Esophagus (tissue), 2 donors: ENCODE results near the gene FOXD3. TPM values are rescaled to one million over a fixed set of nuclear protein-coding genes. Genes with fewer than 3 reads are reported as not detected.

ENCODE experiments used
- H3K27ac ChIP-seq, 2 donors: one replicate each; pipeline ENCODE4 v1.5.1; 2013; ENCODE audit warnings: low read depth in 2 of 2, mild to moderate bottlenecking in 2 of 2, inconsistent platforms in 1 of 2, low read length in 1 of 2, moderate library complexity in 1 of 2
- H3K27me3 ChIP-seq, 2 donors: one replicate each; pipeline ENCODE4 v1.6.1; 2013; ENCODE audit warnings: low read length in 2 of 2, control low read depth in 1 of 2, mild to moderate bottlenecking in 1 of 2; ENCODE audit not compliant: insufficient read depth in 2 of 2, control insufficient read depth in 1 of 2
- H3K36me3 ChIP-seq, 2 donors: one replicate each; pipeline ENCODE4 v1.6.1; 2013; ENCODE audit warnings: low read length in 1 of 2; ENCODE audit not compliant: control insufficient read depth in 2 of 2, insufficient read depth in 2 of 2
- H3K4me1 ChIP-seq, 2 donors: one replicate each; pipeline ENCODE4 v1.6.1; 2013; ENCODE audit warnings: low read length in 1 of 2; ENCODE audit not compliant: control insufficient read depth in 2 of 2, insufficient read depth in 2 of 2
- H3K4me3 ChIP-seq, 2 donors: one replicate each; pipeline ENCODE4 v1.5.1; 2013; ENCODE audit warnings: low read length in 2 of 2, mild to moderate bottlenecking in 2 of 2, low read depth in 1 of 2, moderate library complexity in 1 of 2
- H3K9me3 ChIP-seq, 2 donors: one replicate each; pipeline ENCODE4 v1.6.1; 2013; ENCODE audit warnings: mild to moderate bottlenecking in 2 of 2, low read depth in 1 of 2, low read length in 1 of 2, moderate library complexity in 1 of 2; ENCODE audit not compliant: control insufficient read depth in 2 of 2, insufficient read depth in 1 of 2
- WGBS, 2 donors: extraction: QIAGEN DNeasy Blood & Tissue Kit; methylation state at CpG; one replicate each; pipeline ENCODE4 v1.1.7; 2013; 5-methylcytosine and 5-hydroxymethylcytosine counted together
- polyA plus RNA-seq, 2 donors: library from polyadenylated mRNA; stranded (reverse); fragments of 200-250 nt; gene quantifications; one replicate each; pipeline ENCODE4 v1.2.3, GENCODE V29; 2013
- donor health status: healthy with polysubstance abuse.
- donor health status: Bipolar disorder and iron deficiency.

The FOXD3 gene
- under 1 TPM; 0.06 to 0.16 TPM for polyA plus RNA-seq

DNA sequence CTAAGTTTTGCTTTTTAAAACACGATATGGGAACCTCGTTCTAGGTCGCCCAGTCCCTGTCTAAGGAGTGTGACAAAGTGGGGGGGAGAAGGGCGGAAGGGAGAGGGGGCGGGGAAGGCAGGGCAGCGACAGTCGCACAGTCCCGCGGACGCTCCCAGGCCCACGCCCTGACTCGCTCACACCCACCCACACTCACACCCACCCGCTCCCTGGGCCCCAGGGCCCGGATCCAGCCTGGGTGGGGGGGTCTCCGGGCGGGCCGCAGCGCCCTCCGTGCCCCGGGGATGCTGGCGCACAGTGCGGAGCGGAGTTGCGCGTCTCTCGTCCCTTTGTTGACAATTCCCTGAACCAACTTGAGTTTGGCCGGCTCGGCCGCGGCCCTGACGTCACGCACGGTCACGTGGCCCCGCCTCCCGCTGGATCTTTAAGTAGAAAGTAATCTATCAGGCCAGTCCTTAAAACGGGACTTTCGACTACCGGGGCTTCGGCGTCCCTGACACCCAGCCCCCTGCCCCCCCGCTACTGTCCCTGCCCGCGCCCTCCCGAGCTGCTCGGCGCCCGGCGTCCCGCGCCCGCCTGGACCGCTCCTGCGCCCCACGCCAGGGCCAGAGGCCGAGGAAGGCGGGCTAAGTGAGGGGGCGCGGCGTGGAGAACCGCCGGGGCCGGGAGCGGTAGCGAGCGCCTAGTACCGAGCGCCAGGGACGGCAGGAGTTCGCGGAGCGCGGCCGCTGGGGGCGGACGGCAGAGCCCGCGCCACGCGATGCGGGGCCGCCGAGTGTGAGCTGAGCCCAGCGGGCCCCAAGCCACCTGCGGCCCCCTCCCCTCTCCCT, at the start of gene FOXD3:
Gene FOXD3, plus strand, starts transcription at position 454 of the 830 bp plus-strand sequence. CDS start 492 bp downstream, outside the sequence.
- Histone ChIP-seq H3K27me3 (peaks cover 0 to 65% of the 10 kb centered on the region in 2 donors), H3K9me3 (peaks cover 2 to 34% of the 10 kb centered on the region in 2 donors), H3K36me3 (no peaks in the 10 kb centered on the region), H3K4me1 (peaks cover 3 to 15% of the 10 kb centered on the region in 2 donors), H3K27ac (no peak within 1 kb of the TSS), H3K4me3 (peak within 1 kb of the TSS; percentile 49 to 57)
- 0 to 2% methylated on average over 63 to 85 of the region's 85 CpGs for WGBS, 2 donors

DNA sequence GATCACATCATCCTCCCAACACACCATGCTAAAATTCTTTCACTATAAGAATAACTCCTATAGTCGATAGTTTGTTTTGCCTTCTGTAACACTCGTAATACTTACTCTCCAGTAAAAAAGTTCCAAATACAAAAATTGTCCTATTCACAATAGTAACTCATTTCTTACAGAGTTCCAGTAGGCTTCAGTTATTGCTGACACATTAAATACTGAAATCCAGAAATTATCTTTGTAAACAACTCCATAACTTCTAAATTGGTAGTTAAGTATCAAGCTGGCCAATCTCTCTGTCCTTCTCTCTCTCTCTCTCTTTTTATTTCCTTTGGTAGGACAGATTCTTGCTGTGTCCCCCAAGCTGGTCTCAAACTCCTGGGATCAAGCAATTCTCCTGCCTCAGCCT, 49.6 kb upstream of the FOXD3 start:
- H3K27ac ChIP-seq = no peak overlapping the region

DNA sequence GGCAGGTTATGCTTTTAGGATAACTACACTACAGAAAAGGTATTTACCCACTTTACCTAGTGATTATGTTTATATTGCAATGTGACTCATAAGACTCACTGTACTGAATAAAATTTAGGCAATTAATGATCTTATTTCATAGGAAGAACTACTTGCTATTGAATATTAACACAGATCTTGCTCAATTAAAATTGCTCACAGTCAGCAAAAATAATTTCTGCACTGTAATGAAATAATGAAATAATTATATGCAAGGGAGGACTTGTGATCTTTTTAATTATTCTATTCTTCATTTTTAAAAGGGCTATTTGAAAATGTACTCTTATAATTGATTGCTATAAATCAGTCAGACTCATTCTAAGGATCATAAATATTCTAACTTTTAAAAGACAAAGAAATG, 48.0 kb upstream of the FOXD3 start:
- H3K4me3 ChIP-seq = no peak overlapping the region

More for the DNA sequence above, 49.6 kb upstream of the FOXD3 start:
- H3K9me3 ChIP-seq = no peaks in the 10 kb centered on the region
- H3K4me1 ChIP-seq = no peaks in the 10 kb centered on the region
- peaks cover 0 to 2% of the 10 kb centered on the region in 2 donors for H3K27me3 ChIP-seq
- H3K36me3 ChIP-seq = no peaks in the 10 kb centered on the region
- WGBS, 2 donors = 88 to 89% methylated on average over 2 of the region's 2 CpGs
- no peak overlapping the region for H3K4me3 ChIP-seq

GRCh38 chr1:63274979-63275378, 47.4 kb upstream of the FOXD3 start:
- 58 to 63% methylated on average over 2 of the region's 2 CpGs for WGBS, 2 donors
- Histone ChIP-seq H3K27me3 (no peaks in the 10 kb centered on the region), H3K9me3 (no peaks in the 10 kb centered on the region), H3K27ac (no peak overlapping the region), H3K4me1 (no peaks in the 10 kb centered on the region), H3K36me3 (no peaks in the 10 kb centered on the region), H3K4me3 (no peak overlapping the region)

More for the DNA sequence above, 48.0 kb upstream of the FOXD3 start:
- Histone ChIP-seq H3K27ac (no peak overlapping the region), H3K9me3 (no peaks in the 10 kb centered on the region), H3K4me1 (no peaks in the 10 kb centered on the region), H3K36me3 (no peaks in the 10 kb centered on the region), H3K27me3 (peaks cover 0 to 2% of the 10 kb centered on the region in 2 donors)

DNA sequence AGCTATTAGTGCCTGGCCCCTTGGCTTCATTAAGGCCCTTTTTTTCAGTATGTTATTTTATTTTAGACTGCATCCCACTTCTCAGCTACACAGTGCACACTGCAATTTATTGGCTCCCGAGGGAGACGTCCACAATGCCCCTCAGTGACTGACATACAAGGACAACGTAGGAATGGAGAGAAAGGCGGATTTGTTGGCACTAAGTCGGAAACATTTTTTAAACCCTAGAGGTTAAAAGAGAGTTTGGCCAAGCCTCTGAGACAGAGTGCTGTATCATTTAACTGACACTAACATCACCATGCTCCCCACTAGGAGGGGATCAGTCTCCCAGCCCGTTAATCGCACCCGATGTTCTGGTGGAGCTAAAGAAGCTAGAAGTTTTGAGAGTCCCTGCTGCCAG, 45.7 kb upstream of the FOXD3 start:
- 52 to 53% methylated on average over 8 of the region's 8 CpGs for WGBS, 2 donors
- H3K36me3 ChIP-seq = no peaks in the 10 kb centered on the region
- H3K4me3 ChIP-seq = no peak overlapping the region
- H3K27me3 ChIP-seq = no peaks in the 10 kb centered on the region
- no peak overlapping the region for H3K27ac ChIP-seq
- no peaks in the 10 kb centered on the region for H3K9me3 ChIP-seq
- no peaks in the 10 kb centered on the region for H3K4me1 ChIP-seq

DNA sequence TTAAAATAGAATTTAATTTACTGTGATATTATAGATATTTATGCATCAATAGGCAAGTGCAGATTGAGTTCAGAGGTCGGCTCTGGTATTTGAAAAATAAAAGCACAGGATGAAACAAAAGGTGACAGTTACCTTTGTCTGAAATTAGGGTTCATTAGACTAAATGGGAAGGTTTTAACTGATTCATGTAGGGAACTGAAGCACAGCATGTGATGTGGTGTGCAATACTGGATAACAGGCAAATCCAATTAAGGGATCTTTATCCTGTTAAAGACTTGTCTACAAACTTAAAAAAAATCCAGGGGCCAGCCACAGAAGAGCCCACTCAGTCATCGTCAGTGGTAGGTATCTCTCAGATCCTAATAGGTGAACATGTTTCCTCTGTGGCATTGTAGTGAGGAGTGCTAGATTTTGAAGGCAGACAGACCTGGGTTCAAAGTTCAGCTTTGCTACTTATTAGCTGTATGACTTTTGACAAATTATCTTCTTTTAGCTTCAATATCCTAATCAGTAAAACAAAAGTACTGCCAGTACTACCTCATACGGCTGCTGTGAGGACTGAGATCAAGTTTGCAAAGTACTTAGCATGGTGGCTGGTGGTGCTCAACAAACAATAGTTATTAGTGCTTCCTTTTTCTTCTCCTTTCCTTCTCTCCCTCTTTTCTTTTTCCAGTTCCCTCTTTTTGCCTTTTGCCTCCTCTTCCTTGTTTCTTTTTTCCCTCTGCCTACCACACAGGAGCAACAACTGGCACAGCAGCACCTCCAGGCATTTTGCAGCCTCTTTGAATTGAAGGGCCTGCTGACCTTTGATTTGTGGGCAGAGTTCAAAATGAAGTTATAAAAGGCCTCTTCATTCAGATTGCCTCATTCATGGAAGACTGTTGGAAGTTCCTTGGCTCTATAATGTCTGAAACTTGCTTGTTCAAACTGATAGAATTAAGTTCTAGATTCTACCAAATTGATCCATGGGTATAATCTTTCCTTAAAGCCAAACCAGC, 44.9 kb upstream of the FOXD3 start:
- H3K27me3 ChIP-seq = no peaks in the 10 kb centered on the region
- H3K4me1 ChIP-seq = no peaks in the 10 kb centered on the region
- no peaks in the 10 kb centered on the region for H3K9me3 ChIP-seq
- H3K4me3 ChIP-seq = no peak overlapping the region
- H3K27ac ChIP-seq = no peak overlapping the region
- 72 to 80% methylated on average over 3 of the region's 3 CpGs for WGBS, 2 donors
- H3K36me3 ChIP-seq = no peaks in the 10 kb centered on the region

DNA sequence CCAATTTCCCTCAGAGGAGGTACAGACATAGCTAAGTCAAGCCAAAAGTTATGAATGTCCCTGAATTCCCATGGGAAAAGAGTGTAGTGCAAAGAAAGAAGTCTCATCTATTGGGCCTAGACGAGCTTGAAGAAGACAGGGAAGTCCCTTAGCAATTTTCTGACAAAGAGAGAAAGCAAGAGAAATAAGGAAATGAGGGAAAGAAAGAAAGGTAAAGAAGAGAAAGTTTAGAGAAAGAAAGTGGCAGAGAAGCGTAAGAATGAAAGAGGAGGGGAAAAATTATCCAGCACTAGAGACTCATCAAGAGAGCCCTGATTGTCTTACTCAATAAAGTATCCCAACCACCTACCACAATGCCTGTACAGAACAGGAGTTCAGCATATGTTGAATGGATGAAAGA, 40.6 kb upstream of the FOXD3 start:
- WGBS, 2 donors = 78 to 87% methylated on average over 2 of the region's 2 CpGs
- H3K4me3 ChIP-seq = no peak overlapping the region
- no peaks in the 10 kb centered on the region for H3K27me3 ChIP-seq
- H3K9me3 ChIP-seq = no peaks in the 10 kb centered on the region
- H3K4me1 ChIP-seq = no peaks in the 10 kb centered on the region
- H3K36me3 ChIP-seq = no peaks in the 10 kb centered on the region
- H3K27ac ChIP-seq = no peak overlapping the region

GRCh38 chr1:63289135-63289534, 33.2 kb upstream of the FOXD3 start:
- Histone ChIP-seq H3K4me3 (no peak overlapping the region), H3K4me1 (no peaks in the 10 kb centered on the region), H3K27ac (no peak overlapping the region), H3K9me3 (peaks cover 2 to 5% of the 10 kb centered on the region in 2 donors), H3K36me3 (no peaks in the 10 kb centered on the region), H3K27me3 (no peaks in the 10 kb centered on the region)

- Histone ChIP-seq H3K4me3 (no peak overlapping the region), H3K27me3 (no peaks in the 10 kb centered on the region), H3K4me1 (no peaks in the 10 kb centered on the region), H3K36me3 (no peaks in the 10 kb centered on the region), H3K27ac (no peak overlapping the region), H3K9me3 (no peaks in the 10 kb centered on the region)
- WGBS, 2 donors = 24 to 39% methylated on average over 6 of the region's 6 CpGs
These were observed 27.4 kb upstream of the FOXD3 start for GRCh38 chr1:63294803-63295594.
